ENCODE data around the gene STRA6.
"Not testable (repeated sequence)": the region's sequence is repeated elsewhere in the genome, so short reads cannot be mapped to it uniquely, and the experiment has no call there.

The STRA6 gene

DNA sequence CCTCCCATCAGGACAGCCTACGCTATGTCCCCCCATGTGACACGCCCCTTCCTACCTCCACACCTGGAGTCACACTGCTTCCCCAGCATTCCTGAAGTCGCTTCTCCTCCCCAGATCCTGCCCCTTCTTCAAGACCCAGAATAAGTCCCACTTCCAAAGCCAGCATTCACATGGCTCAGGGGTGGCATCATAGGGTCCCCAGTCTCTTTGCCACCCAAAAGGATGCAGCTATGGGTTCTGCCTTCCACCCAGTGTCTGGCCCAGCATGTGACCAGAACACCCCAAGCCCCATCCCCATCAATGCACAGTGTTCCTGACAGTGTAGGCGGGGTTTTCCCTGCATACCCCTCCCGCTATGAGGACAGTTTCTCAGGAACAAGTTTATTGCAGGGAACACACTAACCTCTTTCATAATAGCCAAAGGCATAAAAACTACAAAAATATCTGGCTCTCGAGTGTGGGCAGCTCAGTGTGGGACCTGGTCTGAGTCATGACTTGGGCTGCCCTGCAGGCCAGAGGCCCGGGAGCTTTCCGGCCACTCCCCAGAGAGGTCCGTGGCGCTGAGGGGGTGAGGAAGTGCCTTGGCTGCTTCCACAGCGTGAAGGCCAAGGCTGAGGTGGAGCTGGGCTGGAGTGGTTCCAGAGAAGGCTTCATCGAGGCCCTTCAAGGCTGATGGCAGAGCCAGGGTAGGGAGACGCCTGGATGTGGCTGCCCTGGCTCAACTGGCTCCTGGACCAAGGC is 23.3 kb downstream of the STRA6 start:
- no peak for DNase-seq

DNA sequence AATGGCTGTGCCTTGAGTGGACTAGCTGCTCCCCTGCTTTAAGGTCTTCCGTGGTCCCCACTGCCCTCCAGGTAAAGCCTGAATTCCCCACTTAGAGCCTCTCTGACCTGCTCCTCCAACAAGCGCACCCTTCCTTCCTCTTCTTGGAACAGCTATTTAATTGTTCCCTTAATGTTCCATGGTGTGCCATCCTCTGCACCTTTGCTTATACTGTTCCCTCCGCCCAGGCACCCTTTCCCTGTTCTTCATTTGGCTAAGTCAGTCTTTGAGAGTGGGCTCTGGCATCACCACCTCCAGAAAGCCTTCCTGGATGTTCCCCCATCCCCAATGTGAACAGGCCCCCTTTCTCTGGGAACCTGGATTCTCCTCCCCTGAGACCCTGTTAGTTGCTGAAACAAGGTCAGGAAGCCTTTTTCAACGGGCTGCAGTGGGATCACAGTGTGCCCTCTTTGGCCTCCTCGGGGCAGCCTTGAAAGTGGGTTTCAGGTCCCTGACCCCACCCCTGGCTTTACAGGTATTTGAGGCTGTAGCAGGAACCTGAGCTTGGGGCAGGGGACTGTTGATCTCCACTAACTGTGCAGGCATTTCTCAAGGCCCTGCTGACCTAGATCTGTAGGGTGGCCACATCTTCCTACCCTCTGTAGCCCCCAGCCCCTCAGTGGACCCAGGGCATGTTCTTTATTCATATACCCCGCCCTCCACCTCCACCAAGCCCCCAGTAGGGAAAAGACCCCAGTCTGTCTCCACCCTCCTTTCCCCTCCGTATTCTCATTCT is 24.1 kb downstream of the STRA6 start:
- DNase-seq, result no peak

- DNase-seq, result no peak
Observed at GRCh38 chr15:74176262-74177214, 26.0 kb downstream of the STRA6 start.

DNA sequence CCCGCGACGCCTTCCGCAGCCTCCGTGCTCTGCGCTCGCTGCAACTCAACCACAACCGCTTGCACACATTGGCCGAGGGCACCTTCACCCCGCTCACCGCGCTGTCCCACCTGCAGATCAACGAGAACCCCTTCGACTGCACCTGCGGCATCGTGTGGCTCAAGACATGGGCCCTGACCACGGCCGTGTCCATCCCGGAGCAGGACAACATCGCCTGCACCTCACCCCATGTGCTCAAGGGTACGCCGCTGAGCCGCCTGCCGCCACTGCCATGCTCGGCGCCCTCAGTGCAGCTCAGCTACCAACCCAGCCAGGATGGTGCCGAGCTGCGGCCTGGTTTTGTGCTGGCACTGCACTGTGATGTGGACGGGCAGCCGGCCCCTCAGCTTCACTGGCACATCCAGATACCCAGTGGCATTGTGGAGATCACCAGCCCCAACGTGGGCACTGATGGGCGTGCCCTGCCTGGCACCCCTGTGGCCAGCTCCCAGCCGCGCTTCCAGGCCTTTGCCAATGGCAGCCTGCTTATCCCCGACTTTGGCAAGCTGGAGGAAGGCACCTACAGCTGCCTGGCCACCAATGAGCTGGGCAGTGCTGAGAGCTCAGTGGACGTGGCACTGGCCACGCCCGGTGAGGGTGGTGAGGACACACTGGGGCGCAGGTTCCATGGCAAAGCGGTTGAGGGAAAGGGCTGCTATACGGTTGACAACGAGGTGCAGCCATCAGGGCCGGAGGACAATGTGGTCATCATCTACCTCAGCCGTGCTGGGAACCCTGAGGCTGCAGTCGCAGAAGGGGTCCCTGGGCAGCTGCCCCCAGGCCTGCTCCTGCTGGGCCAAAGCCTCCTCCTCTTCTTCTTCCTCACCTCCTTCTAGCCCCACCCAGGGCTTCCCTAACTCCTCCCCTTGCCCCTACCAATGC is 27.1 kb downstream of the STRA6 start:
- no peak for DNase-seq

GRCh38 chr15:74174958-74175253 is 27.7 kb downstream of the STRA6 start:
- DNase-seq, result no peak

GRCh38 chr15:74174219-74174957 is 28.2 kb downstream of the STRA6 start:
- DNase-seq, result no peak

GRCh38 chr15:74173380-74174218 is 29.0 kb downstream of the STRA6 start, which contains the start of gene ISLR:
TSS of gene ISLR (plus strand) at chr15:74173710. CDS start at chr15:74174859, 1,149 bp downstream.
- DNase-seq, result no peak

DNA sequence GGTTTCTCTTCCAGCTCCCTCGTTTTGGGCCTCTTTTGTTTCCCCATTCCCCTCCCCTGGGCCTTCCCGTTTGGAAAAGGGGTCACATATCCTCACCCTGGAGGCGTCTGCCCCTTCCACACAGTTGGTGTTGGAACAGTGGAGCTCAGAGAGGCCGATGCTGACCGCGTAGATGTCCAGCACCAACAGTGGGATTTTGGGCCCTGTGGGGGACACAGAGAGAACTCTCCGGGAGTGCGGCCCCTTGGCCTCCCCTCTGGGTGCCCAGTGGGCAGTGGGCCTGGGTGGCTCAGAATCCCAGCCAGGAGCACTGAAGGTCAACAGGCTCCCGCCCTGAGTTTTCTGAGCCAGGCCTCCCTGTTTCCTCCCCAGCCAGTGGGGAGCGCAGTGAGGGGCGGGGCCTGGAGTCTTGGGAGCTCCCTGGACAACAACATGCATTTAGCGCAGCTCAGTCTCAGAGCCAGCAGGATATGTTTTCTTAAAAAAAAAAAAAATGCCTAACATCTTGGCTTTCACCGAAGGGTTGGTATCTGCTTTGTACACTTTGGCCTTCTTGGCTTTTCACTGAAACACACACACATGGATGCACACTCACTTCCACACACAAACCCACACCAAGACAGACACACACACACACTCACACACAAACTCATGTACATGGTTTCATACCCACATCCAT is 29.7 kb downstream of the STRA6 start:
- DNase-seq, result no peak

- no peak for DNase-seq
Observed at GRCh38 chr15:74171965-74172541, 30.5 kb downstream of the STRA6 start.

GRCh38 chr15:74170875-74171578 is 31.6 kb downstream of the STRA6 start:
- no peak for DNase-seq

- no peak for DNase-seq
Observed at GRCh38 chr15:74170071-74170844, 32.3 kb downstream of the STRA6 start.

- no peak for DNase-seq
Observed at GRCh38 chr15:74168711-74169126, 33.9 kb downstream of the STRA6 start.

GRCh38 chr15:74167891-74168331 is 34.7 kb downstream of the STRA6 start:
- DNase-seq, result no peak

DNA sequence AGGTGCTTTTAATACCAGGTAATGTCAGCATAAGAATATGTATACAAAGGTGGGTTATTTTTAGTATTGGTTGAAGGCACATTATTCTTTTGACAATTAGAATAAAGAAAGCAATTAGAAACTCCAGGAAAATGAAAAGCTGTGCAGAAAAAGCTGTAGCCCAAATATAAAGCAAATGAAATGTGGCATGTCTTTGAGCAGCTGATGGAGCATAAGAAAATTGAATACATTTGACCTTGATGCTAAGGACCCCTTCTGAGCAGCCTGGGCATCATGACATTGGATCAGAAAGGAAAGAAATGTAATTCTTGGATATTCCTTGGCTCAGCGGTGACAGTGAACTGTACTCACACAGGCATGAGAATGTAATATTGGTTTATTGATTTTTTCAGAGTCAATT is 37.1 kb downstream of the STRA6 start:
- DNase-seq, result no peak

DNA sequence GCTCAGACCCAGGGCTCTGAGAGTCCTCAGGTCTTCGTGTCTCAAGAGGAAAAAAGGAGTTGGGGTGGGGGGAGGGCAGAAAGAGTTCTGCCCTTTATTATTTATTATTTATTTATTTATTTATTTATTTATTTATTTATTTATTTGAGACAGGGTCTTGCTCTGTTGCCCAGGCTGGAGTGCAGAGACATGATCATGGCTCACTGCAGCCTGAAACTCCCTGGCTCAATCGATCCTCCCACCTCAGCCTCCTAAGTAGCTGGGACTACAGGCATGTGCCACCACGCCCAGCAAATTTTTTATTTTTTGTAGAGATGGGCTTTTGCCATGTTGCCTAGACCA is 40.4 kb downstream of the STRA6 start:
- not testable (repeated sequence) for DNase-seq

DNA sequence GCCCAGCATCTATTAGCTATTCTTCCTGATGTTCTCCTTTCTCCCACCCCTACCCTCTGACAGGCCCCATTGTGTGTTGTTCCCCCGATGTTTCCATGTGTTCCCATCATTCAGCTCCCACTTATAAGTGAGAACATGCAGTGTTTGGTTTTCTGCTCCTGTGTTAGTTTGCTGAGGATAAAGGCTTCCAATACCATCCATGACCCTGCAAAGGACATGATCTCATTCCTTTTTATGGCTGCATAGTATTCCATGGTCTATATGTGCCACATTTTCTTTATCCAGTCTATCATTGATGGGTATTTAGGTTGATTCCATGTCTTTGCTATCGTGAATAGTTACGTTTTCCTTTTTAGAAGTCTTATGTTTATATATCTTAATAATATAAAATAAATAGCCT is 42.2 kb downstream of the STRA6 start:
- DNase-seq, result not testable (repeated sequence)

- no peak for DNase-seq
Observed at GRCh38 chr15:74159773-74160172, 42.8 kb downstream of the STRA6 start.
